Fibroblast of lung (primary cell): ENCODE data around the gene CAMSAP2. TPM values are rescaled to one million over a fixed set of nuclear protein-coding genes. Genes with fewer than 3 reads are reported as not detected.

Source experiments
- DNase-seq, 2 donors: peaks; one replicate each; pipeline versions ENCODE4 v3.0.0 to v3.0.0-alpha.2; 2010; ENCODE audit warnings: low read depth in 2 of 2
- H2AFZ ChIP-seq: 2 replicates; pipeline ENCODE4 v1.5.1; 2012; ENCODE audit warnings: low read length, control low read depth, inconsistent platforms
- H3K27ac ChIP-seq: 2 replicates; pipeline ENCODE4 v1.5.1; 2011; ENCODE audit warnings: low read length, control low read depth; ENCODE audit not compliant: insufficient read depth
- H3K27me3 ChIP-seq: 2 replicates; pipeline ENCODE4 v1.5.1; 2011; ENCODE audit warnings: mild to moderate bottlenecking, low read length; ENCODE audit not compliant: control insufficient read depth, insufficient read depth
- H3K36me3 ChIP-seq: 2 replicates; pipeline ENCODE4 v1.5.1; 2011; ENCODE audit warnings: low read length; ENCODE audit not compliant: control insufficient read depth, insufficient read depth
- H3K4me1 ChIP-seq: 2 replicates; pipeline ENCODE4 v1.5.1; 2011; ENCODE audit warnings: low read length; ENCODE audit not compliant: control insufficient read depth, insufficient read depth; ENCODE audit errors: extremely low read depth
- H3K4me2 ChIP-seq: 2 replicates; pipeline ENCODE4 v1.5.1; 2011; ENCODE audit warnings: low read length, control low read depth; ENCODE audit not compliant: insufficient read depth; ENCODE audit errors: extremely low read depth
- H3K4me3 ChIP-seq, 4 experiments: fragments of 200-600 bp in 1 of 4; sonication (generic) in 1 of 4; replicated peaks in 1 of 4; 2 replicates each; pipeline ENCODE4 v1.5.1; 2011 to 2016; ENCODE audit warnings: low read length in 4 of 4, low read depth in 3 of 4, mild to moderate bottlenecking in 3 of 4, control low read depth in 2 of 4, inconsistent platforms in 1 of 4, mixed read lengths in 1 of 4; ENCODE audit not compliant: insufficient read depth in 1 of 4; ENCODE audit errors: control extremely low read depth in 1 of 4
- H3K79me2 ChIP-seq: 2 replicates; pipeline ENCODE4 v1.5.1; 2012; ENCODE audit warnings: mild to moderate bottlenecking, low read length, inconsistent platforms; ENCODE audit not compliant: control insufficient read depth, insufficient read depth
- H3K9ac ChIP-seq: 2 replicates; pipeline ENCODE4 v1.5.1; 2011; ENCODE audit warnings: mild to moderate bottlenecking, low read length, control low read depth; ENCODE audit not compliant: insufficient read depth
- H3K9me3 ChIP-seq: 2 replicates; pipeline ENCODE4 v1.5.1; 2012; ENCODE audit warnings: low read depth, low read length; ENCODE audit not compliant: control insufficient read depth, insufficient read depth
- H4K20me1 ChIP-seq: 2 replicates; pipeline ENCODE4 v1.5.1; 2011; ENCODE audit warnings: low read length; ENCODE audit not compliant: control insufficient read depth, insufficient read depth; ENCODE audit errors: extremely low read depth
- EZH2 ChIP-seq: IDR thresholded peaks from 2 replicates; pipeline ENCODE4 v1.5.1; 2012; ENCODE audit warnings: low read length, control low read depth, mild to moderate bottlenecking; ENCODE audit errors: missing control alignments
- polyA plus RNA-seq, 2 donors: library from polyadenylated mRNA; depleted of rRNA in 1 of 2; stranded (reverse) in 1 of 2; unstranded in 1 of 2; fragments of >200 nt; gene quantifications; 2 replicates each; pipeline ENCODE4 v1.2.1, GENCODE V29; 2011 to 2012; ENCODE audit warnings: missing spikeins in 1 of 2
- total RNA-seq: library from RNA; depleted of rRNA; stranded (reverse); fragments of >200 nt; gene quantifications from 2 replicates; pipeline ENCODE4 v1.2.1, GENCODE V29; 2014
- TF ChIP-seq, protein P1 (sequence below), 2 donors: IDR thresholded peaks in 1 of 2; conservative IDR thresholded peaks in 1 of 2; 1 replicate in 1 of 2; 2 replicates in 1 of 2; pipeline ENCODE4 v1.5.1; 2011 to 2012; ENCODE audit warnings: low read length in 2 of 2, control low read depth in 1 of 2, inconsistent platforms in 1 of 2, low read depth in 1 of 2, mild to moderate bottlenecking in 1 of 2

Gene CAMSAP2
- total and polyA plus RNA-seq, 2 donors (not counting 1 experiment from before 2014, with no cell fraction given) = 22.3 to 32.5 TPM

DNA sequence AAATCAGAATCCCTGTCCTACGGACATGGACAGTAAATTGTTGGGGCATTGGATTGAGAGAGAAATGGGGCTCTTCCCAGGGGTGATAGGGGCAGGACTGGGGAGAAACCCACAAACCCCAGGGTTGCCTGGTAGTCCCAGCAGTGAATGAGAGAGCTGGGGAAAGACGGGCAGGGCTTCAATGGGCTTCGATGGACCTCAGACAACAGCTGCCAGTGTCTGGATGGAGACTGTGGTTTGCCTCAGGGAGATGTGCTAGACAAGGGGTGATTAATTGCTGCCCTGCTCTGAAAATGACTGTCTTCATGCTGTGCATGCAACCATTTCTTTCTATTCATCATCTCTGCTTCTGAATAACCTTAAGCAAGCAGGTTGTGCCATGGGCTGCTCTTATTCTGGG lies 141.5 kb downstream of the CAMSAP2 start:
- H3K79me2 ChIP-seq = no peaks in the 10 kb centered on the region
- TF ChIP-seq, protein P1, sequence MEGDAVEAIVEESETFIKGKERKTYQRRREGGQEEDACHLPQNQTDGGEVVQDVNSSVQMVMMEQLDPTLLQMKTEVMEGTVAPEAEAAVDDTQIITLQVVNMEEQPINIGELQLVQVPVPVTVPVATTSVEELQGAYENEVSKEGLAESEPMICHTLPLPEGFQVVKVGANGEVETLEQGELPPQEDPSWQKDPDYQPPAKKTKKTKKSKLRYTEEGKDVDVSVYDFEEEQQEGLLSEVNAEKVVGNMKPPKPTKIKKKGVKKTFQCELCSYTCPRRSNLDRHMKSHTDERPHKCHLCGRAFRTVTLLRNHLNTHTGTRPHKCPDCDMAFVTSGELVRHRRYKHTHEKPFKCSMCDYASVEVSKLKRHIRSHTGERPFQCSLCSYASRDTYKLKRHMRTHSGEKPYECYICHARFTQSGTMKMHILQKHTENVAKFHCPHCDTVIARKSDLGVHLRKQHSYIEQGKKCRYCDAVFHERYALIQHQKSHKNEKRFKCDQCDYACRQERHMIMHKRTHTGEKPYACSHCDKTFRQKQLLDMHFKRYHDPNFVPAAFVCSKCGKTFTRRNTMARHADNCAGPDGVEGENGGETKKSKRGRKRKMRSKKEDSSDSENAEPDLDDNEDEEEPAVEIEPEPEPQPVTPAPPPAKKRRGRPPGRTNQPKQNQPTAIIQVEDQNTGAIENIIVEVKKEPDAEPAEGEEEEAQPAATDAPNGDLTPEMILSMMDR (conservative IDR thresholded peaks at IDR 0.05 in 1 of 2, IDR thresholded peaks at IDR 0.05 in 1 of 2; ENCODE audit: low read depth in 1 of 2, low read length in 2 of 2) = no peak
- no peak for TF ChIP-seq EZH2
- H2AFZ ChIP-seq = no peak overlapping the region
- no peak overlapping the region for H3K27ac ChIP-seq
- no peak overlapping the region for H3K4me2 ChIP-seq
- no peak overlapping the region for H3K4me3 ChIP-seq
- H3K9me3 ChIP-seq = no peaks in the 10 kb centered on the region
- no peaks in the 10 kb centered on the region for H3K4me1 ChIP-seq
- no peak overlapping the region for H3K9ac ChIP-seq
- no peaks in the 10 kb centered on the region for H4K20me1 ChIP-seq
- H3K27me3 ChIP-seq = peaks cover 12% of the 10 kb centered on the region
- DNase-seq = no peak
- H3K36me3 ChIP-seq = no peaks in the 10 kb centered on the region

DNA sequence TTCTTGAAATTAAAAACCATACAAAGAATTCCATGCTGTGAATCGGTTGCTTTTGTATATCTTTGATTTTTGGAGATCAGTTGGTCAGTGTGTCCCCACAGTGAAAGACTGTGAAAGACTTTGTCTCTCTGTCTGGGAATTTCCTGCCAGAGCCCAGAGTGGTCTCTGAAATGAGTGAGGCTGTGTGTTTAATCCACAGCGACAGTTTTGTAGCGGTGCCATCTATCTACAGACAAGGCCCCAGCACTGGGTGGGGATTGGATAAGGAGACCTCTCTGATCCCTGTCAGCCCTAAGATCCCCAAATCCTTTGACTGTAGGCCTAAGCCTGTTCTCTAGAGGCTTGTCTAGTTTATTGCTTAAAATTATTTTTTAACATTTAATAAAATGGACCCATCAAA lies 144.4 kb downstream of the CAMSAP2 start:
- no peaks in the 10 kb centered on the region for H3K36me3 ChIP-seq
- H4K20me1 ChIP-seq = no peaks in the 10 kb centered on the region
- H3K27ac ChIP-seq = no peak overlapping the region
- no peak overlapping the region for H3K9ac ChIP-seq
- no peak overlapping the region for H2AFZ ChIP-seq
- H3K27me3 ChIP-seq = peaks cover under 1% of the 10 kb centered on the region
- TF ChIP-seq, protein P1 (conservative IDR thresholded peaks at IDR 0.05 in 1 of 2, IDR thresholded peaks at IDR 0.05 in 1 of 2; ENCODE audit: low read depth in 1 of 2, low read length in 2 of 2) = no peak
- TF ChIP-seq EZH2 = no peak
- H3K9me3 ChIP-seq = no peaks in the 10 kb centered on the region
- no peaks in the 10 kb centered on the region for H3K4me1 ChIP-seq
- H3K79me2 ChIP-seq = no peaks in the 10 kb centered on the region
- DNase-seq = no peak
- no peak overlapping the region for H3K4me3 ChIP-seq
- H3K4me2 ChIP-seq = no peak overlapping the region

DNA sequence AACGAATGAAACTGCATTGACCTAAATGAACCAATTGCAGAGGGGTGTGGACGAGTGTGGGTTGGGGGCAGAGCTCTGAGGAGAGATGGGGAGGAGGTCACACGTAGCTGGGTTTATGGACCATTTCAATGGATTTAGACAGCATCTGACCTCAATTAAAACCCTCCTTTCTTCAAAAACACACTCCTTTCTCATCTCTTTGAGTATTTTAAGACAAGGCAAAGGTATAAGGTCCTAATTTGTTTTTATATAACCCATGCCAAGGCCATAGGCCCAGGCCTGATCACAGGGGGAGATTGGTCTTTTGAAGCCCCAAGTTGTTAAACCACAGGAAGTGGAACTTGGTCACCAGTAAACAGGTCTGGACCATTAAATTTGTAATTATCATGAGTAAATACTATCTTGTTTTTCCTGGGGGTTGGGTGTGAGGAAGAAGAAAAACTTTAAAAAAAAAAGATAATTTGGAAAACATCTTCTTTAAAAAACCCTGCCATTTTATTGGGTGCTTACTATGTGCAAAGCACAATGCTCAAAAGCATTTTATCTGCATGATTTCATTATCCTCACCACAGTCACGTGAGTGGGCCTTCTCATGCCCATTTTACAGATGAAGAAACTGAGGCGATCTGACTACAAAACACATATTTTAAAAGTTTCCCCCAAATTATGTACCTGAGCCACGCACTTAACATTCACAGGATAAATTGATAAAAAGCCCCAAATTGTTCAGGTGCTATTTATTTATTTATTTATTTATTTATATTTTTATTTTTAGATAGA lies 147.1 kb downstream of the CAMSAP2 start:
- no peaks in the 10 kb centered on the region for H3K9me3 ChIP-seq
- no peaks in the 10 kb centered on the region for H3K4me1 ChIP-seq
- H3K79me2 ChIP-seq = no peaks in the 10 kb centered on the region
- H3K36me3 ChIP-seq = no peaks in the 10 kb centered on the region
- H2AFZ ChIP-seq = no peak overlapping the region
- peaks cover 3% of the 10 kb centered on the region for H3K27me3 ChIP-seq
- no peak overlapping the region for H3K27ac ChIP-seq
- H3K9ac ChIP-seq = no peak overlapping the region
- TF ChIP-seq EZH2 = no peak
- TF ChIP-seq, protein P1 (conservative IDR thresholded peaks at IDR 0.05 in 1 of 2, IDR thresholded peaks at IDR 0.05 in 1 of 2; ENCODE audit: low read depth in 1 of 2, low read length in 2 of 2) = no peak
- H3K4me3 ChIP-seq = no peak overlapping the region
- H3K4me2 ChIP-seq = no peak overlapping the region
- no peak for DNase-seq
- no peaks in the 10 kb centered on the region for H4K20me1 ChIP-seq
